Articular chondrocyte of knee joint (primary cell): ENCODE measurements around the gene TVP23A. TPM values are rescaled to one million over a fixed set of nuclear protein-coding genes. Genes with fewer than 3 reads are reported as not detected.

Experiments
- small RNA-seq: library from RNA; depleted of rRNA; stranded (forward); fragments of <200 nt; gene quantifications from one replicate; pipeline ENCODE3, GENCODE V24; 2012
- total RNA-seq: library from RNA; depleted of rRNA; stranded (reverse); fragments of >200 nt; gene quantifications from 2 replicates; pipeline ENCODE4 v1.2.3, GENCODE V29; 2012

TVP23A gene
- under 0.01 and 0.11 TPM in 2 replicates for total RNA-seq

DNA sequence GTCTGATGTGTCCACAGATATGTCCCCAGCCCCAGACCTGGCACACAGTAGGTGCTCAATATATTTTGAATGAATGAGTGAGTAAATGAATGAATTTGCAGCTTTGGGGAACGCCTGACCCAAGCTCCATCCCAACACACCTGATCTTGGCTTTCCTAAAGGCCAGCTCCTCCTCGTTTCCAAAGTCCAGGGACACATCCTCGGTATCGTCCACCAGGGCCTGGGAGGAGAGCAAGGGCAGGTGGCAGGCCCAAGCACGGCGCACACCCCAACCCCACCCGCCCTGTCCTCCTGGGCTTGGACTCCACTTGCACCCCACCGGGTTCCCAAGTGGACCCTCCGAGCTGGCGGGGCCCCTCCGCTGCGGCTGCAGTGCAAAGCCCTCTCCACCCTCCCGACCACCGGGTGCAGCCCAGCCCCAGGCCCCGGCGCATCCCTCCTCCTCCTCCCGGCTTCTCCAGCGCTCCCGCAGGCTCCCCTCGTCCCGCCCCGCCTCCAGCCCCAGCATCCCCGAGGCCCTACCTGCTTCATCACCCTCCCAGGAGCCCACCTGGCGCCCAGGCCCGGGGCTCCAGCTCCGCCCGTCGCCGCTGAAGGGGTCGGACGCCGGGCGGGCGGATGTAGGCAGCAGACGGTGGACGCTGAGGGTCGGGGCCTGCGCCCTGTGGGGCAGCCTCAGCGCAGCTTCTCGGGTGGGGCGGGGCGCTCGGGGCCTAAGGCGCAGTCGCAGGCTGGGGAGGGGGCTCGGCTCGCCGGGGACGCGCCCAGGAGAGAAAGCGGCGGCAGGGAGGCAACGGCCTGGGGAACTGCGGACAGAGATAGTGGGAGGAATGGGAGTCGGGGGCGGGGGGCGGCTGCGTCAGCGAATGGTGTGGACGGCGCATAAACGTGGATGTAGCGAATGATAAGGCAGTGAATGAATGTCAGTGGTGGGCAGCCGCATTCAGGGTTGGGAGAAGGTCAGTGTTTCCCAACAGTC, at the start of gene TVP23A:
Gene TVP23A (minus strand): TSS at position 832 of the 979 bp plus-strand sequence. CDS start 301 bp downstream, at position 531.

DNA sequence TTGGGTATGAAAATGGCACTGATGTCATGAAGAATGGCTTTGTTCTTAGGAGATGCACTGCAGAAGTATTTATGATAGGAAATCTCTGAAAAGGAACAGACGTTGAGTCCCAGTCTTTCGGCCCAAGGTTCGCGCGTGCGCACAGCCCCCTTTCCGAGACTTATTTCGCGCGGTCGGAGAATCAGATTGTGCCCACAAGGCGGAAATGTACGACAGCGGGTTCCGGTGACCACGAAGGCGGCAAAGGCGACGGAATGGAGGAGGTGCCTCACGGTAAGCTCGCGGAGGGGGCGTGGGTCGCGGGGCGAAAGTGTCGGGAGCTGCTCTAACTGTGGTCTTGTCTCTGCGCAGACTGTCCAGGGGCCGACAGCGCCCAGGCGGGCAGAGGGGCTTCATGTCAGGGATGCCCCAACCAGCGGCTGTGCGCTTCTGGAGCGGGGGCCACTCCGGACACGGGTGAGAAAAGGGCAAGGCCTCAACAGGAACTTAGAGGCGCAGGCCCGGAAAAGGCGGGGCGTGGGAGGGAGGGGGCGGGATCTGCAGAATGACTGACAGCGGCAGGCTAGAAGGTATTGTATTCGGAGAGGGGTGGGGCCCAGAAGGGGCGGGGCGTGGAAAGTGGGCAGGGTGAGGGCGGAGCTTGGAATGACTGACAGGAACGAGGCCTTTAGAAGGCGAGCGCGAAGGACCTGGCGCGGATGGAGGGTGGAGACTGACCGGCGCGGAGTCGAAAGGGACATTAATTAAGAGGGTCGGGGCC, 74.8 kb downstream of the TVP23A start, which contains the start of gene NUBP1:
Gene NUBP1 (plus strand): TSS at position 233 of the 760 bp plus-strand sequence. CDS start 22 bp downstream, at position 255.

Small RNAs within 50 kb of the gene (small RNA-seq; reads per million reads assigned to genes)
- gene MTND4LP24: not detected
- not detected for gene MTND6P33

Other genes starting within 250 kb of the TVP23A start
- gene EMP2, start 238.2 kb downstream of the TVP23A start, total RNA-seq: 51.0 and 55.5 TPM in 2 replicates
- gene TEKT5, start 123.9 kb downstream of the TVP23A start, total RNA-seq: 0.13 and 0.22 TPM in 2 replicates
- gene NUBP1, start 75.0 kb downstream of the TVP23A start, total RNA-seq: 22.0 and 23.3 TPM in 2 replicates
- 1.1 and 1.6 TPM in 2 replicates for gene CIITA, start 58.4 kb upstream of the TVP23A start, total RNA-seq
- 28.4 and 37.8 TPM in 2 replicates for gene DEXI, start 123.7 kb upstream of the TVP23A start, total RNA-seq
- 21.8 and 23.4 TPM in 2 replicates for gene CLEC16A, start 125.8 kb upstream of the TVP23A start, total RNA-seq